ENCODE measurements around the gene CEND1.

The CEND1 gene

GRCh38 chr11:794766-795633 lies 5.1 kb upstream of the CEND1 start:
- no peak for DNase-seq (ENCODE audit: low spot score)

- DNase-seq (ENCODE audit: low spot score): no peak
Measured at GRCh38 chr11:794013-794765, 4.3 kb upstream of the CEND1 start.

GRCh38 chr11:793556-793955 lies 3.7 kb upstream of the CEND1 start:
- DNase-seq (ENCODE audit: low spot score): no peak

- DNase-seq (ENCODE audit: low spot score): no peak
Measured at GRCh38 chr11:792873-793272, 3.0 kb upstream of the CEND1 start.

- DNase-seq (ENCODE audit: low spot score): no peak
Measured at GRCh38 chr11:792535-792821, 2.6 kb upstream of the CEND1 start.

- no peak for DNase-seq (ENCODE audit: low spot score)
Measured at GRCh38 chr11:791658-792534, 2.0 kb upstream of the CEND1 start.

GRCh38 chr11:790721-791564 lies 1.1 kb upstream of the CEND1 start:
- DNase-seq (ENCODE audit: low spot score): no peak

GRCh38 chr11:788953-789940 lies 643 bp downstream of the CEND1 start:
- DNase-seq (ENCODE audit: low spot score): no peak

GRCh38 chr11:788009-788640 lies 1.8 kb downstream of the CEND1 start:
- no peak for DNase-seq (ENCODE audit: low spot score)

- DNase-seq (ENCODE audit: low spot score): no peak
Measured at GRCh38 chr11:787084-787675, 2.7 kb downstream of the CEND1 start.

- DNase-seq (ENCODE audit: low spot score): no peak
Measured at GRCh38 chr11:786235-787083, 3.4 kb downstream of the CEND1 start.

- no peak for DNase-seq (ENCODE audit: low spot score)
Measured at GRCh38 chr11:783581-784015, 6.3 kb downstream of the CEND1 start.

GRCh38 chr11:782264-783174 lies 7.4 kb downstream of the CEND1 start:
- DNase-seq (ENCODE audit: low spot score): no peak

GRCh38 chr11:779955-780532 lies 9.8 kb downstream of the CEND1 start:
- DNase-seq (ENCODE audit: low spot score): no peak

GRCh38 chr11:778976-779954 lies 10.6 kb downstream of the CEND1 start:
- DNase-seq (ENCODE audit: low spot score): no peak
